IMR-90 (cell line): ENCODE data around the gene CUBN.

Experiments
- CEBPB ChIP-seq: IDR thresholded peaks from 2 replicates; pipeline ENCODE4 v1.6.1; 2012; ENCODE audit warnings: low read depth, low read length, improper control_type of control experiment
- CTCF ChIP-seq: conservative IDR thresholded peaks from 2 replicates; pipeline ENCODE4 v1.5.1; 2012; ENCODE audit warnings: mild to moderate bottlenecking, low read depth, low read length, improper control_type of control experiment
- ELK1 ChIP-seq: fragments of 150-350 bp; IDR thresholded peaks from 2 replicates; pipeline ENCODE4 v1.6.1; 2016; ENCODE audit warnings: low read depth, mild to moderate bottlenecking, low read length, moderate library complexity, borderline replicate concordance
- NFE2L2 ChIP-seq: fragments of 150-350 bp; IDR thresholded peaks from 2 replicates; pipeline ENCODE4 v1.6.1; 2016; ENCODE audit warnings: low read depth, mild to moderate bottlenecking, low read length
- POLR2A ChIP-seq: IDR thresholded peaks from 2 replicates; pipeline ENCODE4 v1.6.1; 2012; ENCODE audit warnings: mild to moderate bottlenecking, low read depth, low read length
- RFX5 ChIP-seq: IDR thresholded peaks from 2 replicates; pipeline ENCODE4 v1.8.0; 2012; ENCODE audit warnings: low read depth, mild to moderate bottlenecking, low read length, moderate library complexity
- SMC3 ChIP-seq: fragments of 150-350 bp; IDR thresholded peaks from 2 replicates; pipeline ENCODE4 v1.6.1; 2016; ENCODE audit warnings: low read depth, mild to moderate bottlenecking, antibody characterized with exemption, low read length, moderate library complexity

- TF ChIP-seq RFX5 (no peak), NFE2L2 (no peak), POLR2A (no peak), CTCF (no peak), ELK1 (no peak), SMC3 (no peak), CEBPB (no peak)
Measured at GRCh38 chr10:16792675-16793074, 336.9 kb downstream of the CUBN start.
